Left cardiac atrium (tissue), 4 donors: ENCODE results near the gene SEMA5B. TPM values are rescaled to one million over a fixed set of nuclear protein-coding genes. Genes with fewer than 3 reads are reported as not detected.

Experiments used
- ATAC-seq, 2 donors: fragments of 200-7000 bp; cut with Tn5 transposase; one replicate each; pipeline ENCODE4 v1.9.1; 2020; ENCODE audit warnings: mild to moderate bottlenecking in 2 of 2, moderate library complexity in 2 of 2
- DNase-seq: peaks from one replicate; pipeline ENCODE4 v3.0.0-alpha.2; 2020
- intact Hi-C, 2 donors: fragments of 100-400 bp; cut with DNase I; formaldehyde crosslinking; loops; one replicate each; pipeline versions ENCODE4 v1.14.1 to v1.15.1; 2022 to 2023
- total RNA-seq, 2 donors: library from RNA; stranded (reverse); fragmentation: NEBNext Ultra II Directional; extraction: Animal tissue kit (Norgen Biotek cat#: 25700); gene quantifications; one replicate each; pipeline ENCODE4 v1.2.1, GENCODE V29; 2021
- donor health status: DM: no; HTN: yes; CAD: no.
- donor health status: DM: no; HTN: yes; CAD: no; lungs with severe emphysema.
- donor health status: DM: yes; HTN: yes; CAD: no.
- donor health status: Dilated cardiomyopathy.

SEMA5B gene
- total RNA-seq, 2 donors from 2014 or later, result 1.7 to 2.4 TPM

- DNase-seq (no peak), ATAC-seq (no peak)
- intact Hi-C loops, result no loop called here
Observed at GRCh38 chr3:122923611-122924010, 104.0 kb downstream of the SEMA5B start.

GRCh38 chr3:122921791-122922651 is 105.5 kb downstream of the SEMA5B start:
- intact Hi-C loops, result no loop called here
- DNase-seq (no peak), ATAC-seq (peak in 1 of 2 donors; percentile 49)

DNA sequence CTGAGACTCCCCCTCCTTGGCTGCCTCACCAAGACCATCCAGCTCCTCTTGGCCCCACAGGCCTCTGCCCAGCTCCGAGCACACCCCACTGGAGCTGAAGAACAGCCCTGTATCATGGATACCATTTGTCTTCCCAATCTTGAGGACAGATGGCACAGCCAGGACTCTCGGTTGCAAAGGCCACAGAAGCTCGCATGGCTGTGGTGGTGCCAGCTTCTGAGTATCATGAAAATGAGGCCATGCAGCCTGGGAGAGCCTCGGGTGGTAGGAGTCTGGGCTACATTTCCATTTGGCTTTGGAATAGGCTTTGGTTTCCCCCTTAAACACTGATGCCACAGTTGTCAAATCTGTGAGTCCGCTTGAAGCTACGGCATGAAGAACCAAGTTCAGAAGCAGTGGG is 106.6 kb downstream of the SEMA5B start:
- DNase-seq, result no peak
- ATAC-seq, result no peak
- intact Hi-C loops, result no loop called here

GRCh38 chr3:122919291-122919610 is 108.3 kb downstream of the SEMA5B start:
- DNase-seq, result no peak
- ATAC-seq, result no peak
- intact Hi-C loops, result no loop called here

DNA sequence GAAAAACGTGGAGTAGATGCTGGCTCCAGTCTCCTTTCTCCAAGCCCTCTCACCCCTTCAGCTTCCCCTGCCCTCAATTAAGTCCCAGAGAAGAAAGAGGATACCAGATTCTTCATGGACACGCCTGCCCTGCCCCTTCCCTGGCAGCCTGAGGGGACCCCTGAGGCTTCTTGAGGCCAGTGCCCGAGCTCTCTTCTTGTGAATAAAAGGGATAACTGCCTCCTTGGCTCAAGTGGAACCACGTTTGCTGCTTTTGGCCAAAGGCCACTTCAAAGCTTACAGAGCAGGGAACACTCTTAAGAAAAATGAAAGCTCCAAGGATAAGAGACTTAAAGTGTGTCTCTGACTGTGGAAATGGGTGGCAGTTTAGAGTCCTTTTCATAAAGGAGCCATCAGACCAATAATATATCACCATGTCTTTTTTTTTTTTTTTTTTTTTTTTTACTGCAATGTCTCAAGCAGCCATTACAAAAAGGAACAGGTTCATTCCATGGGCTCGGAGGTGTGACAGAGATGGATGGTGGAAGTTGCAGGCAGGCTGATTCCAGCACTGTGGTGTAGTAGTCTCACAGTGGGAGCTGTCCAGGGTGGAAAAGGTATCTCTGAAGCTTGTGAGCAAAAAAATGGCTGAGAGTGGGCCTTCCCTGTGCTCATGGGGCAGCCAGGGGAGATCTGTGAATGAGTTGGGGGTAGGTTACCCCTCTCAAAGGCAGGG is 108.8 kb downstream of the SEMA5B start:
- intact Hi-C loops, result no loop called here
- no peak for ATAC-seq
- no peak for DNase-seq

GRCh38 chr3:122917412-122917811 is 110.2 kb downstream of the SEMA5B start:
- no peak for ATAC-seq
- DNase-seq, result no peak
- intact Hi-C loops, result no loop called here

DNA sequence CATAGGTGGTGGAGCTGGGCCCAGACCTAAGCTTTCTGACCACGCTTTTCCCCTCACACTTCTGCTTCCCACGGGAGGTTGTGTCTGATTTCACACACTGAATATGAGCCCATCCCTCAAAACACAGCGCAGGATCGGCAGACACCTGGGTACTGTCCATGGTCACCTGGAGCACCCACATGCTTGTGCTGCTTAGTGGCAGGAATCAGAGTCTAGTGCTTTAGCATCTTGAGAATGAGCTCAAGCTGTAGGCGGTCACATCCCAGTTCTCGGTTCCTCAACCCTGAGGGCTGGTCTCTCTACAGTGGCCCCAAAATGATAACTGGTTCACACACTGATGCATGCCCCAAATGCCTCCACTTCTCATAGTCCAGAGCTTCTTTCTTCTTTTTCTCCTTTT is 111.0 kb downstream of the SEMA5B start:
- intact Hi-C loops, result no loop called here
- ATAC-seq, result no peak

GRCh38 chr3:122916084-122916483 is 111.5 kb downstream of the SEMA5B start:
- ATAC-seq (no peak), DNase-seq (no peak)
- intact Hi-C loops, result no loop called here

More for the DNA sequence above, 111.0 kb downstream of the SEMA5B start:
- DNase-seq, result no peak

DNA sequence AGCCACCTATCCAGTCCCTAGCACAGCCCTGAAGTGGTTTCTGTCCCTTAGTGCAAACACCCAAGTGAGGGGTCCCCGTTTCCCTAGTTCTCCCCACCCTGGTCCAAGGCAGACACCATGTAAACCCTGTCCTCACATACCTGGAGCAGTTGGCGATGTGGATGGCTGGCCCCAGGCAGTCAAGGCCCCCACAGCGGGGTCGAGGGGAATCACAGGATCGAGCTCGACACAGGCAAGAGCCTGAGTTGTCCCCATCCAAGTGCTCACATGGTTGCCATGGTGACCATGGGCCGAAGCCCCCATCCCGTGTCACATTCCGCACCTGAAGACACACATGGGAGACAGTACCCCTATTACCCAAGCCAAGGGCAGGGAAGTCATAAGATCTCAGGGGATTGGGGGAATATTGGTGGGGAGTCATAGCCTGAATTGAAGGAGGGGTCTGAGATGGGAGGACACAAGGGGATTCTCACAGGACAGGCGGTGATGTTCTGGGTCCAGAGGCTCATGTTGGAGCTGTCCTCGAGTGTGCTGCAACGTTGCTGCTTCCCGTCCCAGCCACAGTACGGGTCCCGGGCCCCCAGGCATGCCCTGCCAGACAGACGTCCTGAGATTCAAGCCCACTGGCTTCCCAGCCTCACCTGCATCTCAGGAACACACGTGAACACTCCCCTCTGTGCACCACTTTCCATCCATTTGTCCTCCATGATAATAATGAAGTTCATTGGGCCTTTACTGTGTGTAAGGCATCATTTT is 112.1 kb downstream of the SEMA5B start:
- ATAC-seq, result no peak
- intact Hi-C loops, result no loop called here
- no peak for DNase-seq

DNA sequence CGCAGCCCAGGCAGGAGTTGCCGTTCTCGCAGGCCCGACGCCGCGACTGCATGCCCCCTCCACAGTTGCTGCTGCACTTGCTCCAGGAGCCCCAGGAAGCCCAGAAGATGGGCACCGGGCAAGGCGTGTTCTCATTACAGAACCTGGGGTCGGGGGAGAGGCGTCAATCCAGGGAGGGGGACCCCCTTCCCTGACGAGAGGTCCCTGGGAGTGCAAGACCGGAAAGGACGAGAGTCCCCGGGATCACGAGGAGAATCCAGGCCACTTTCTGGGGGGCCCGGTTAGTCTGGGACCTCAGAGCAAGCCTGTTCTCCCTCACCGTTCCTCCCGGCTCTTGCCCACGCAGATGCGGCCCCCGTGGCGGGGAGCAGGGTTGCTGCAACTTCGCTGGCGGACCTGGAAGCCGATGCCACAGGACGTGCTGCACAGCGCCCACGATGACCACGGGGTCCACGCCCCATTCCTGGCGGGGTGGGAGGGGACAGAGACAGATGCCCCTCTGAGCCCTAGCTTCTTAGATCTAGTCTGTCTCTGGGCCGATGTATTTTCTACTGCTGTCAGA is 113.9 kb downstream of the SEMA5B start:
- DNase-seq (no peak), ATAC-seq (no peak)
- intact Hi-C loops, result no loop called here

DNA sequence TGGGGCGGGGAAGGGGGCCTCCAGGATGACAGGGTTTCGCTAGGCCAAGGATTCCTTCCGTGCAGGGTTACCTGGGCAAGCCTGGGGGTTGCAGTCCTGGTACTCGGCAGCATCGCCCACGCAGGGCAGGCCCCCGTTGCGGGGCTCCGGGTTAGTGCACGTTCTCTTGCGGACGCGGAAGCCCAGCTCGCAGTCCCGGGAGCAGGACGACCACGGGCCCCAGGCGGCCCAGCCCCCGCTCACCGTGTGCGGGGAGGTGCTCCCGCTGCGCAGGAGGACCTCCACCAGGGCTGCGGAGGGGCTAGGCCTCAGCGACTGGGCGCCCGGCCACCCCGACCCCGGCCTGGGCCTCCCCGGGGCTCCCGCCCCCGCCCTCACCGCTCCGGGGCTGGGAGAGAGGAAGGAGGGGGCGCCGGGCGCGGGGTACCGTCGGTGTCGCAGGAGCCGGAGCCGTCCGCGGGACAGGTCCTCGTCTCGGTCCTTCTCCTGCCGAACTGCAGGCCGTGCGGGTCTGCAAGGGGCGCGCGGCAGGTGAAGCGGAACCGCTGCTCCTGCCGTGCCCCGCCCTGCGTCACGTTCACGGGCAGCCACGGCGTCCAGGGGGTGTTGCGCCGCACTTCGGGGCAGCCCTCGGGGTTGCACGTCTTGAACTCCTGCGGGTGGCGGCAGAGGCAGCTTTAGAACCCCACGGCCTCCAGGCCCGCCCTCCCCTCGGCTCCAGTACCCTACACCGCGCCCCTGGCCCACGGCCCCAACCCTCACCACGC is 114.6 kb downstream of the SEMA5B start:
- no peak for ATAC-seq
- intact Hi-C loops, result no loop called here
- no peak for DNase-seq

DNA sequence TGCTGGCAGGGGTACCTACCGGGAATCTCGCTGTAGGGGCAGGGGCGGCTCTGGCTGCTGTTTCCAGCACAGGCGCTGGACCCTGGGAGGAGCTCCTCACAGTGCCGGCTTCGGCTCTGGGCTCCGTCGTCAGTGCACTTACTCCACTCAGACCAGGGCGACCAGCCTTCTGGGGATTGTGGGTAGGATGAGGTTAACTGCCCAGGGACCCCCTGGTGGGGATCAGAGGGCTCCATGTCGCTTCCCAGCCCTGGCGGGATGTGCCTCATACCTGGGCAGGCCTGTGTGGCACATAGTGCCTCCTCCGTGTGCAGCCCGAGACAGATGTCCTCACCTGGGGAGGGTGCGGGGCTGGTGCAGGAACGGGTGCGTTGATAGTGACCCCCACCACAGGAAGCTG is 115.7 kb downstream of the SEMA5B start:
- ATAC-seq (no peak), DNase-seq (no peak)
- intact Hi-C loops, result no loop called here

DNA sequence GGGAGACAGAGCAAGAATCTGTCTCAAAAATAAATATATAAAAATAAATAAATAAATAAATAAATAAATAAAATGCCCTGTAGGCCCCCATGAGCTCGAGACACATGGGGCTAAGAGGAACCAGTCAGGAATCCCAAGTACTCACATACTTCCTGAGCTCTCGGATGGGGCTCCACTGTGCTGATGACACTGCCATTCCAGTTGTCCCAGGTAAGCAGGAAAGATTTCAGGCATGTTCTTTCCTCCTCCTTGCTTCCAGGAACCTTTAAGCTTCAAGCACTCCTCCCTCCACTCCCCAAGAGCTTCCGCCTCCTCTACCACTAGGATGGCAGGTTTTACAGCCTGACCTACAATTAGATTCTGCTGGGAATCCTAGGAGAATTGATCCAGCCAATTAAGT is 119.3 kb downstream of the SEMA5B start:
- DNase-seq, result no peak
- no peak for ATAC-seq
- intact Hi-C loops, result no loop called here

DNA sequence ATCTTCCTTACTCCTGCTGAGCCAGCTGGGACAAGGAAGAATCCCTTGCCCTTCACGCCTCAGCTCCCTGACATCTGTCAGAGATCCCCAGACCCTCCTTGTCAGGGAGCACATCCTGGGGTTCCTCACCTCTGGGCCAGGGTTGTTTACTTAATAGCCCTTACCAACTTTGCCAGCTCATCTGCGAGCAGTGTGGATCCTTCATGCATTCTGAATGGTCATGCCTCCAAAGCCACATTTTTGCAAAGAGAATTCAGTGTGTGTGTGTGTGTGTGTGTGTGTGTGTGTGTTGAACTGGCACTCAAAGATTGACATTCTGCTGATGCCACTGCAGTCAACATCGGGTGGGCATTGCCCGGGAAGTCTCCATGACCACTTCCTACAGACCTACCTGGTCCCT is 120.1 kb downstream of the SEMA5B start:
- ATAC-seq (no peak), DNase-seq (no peak)
- intact Hi-C loops, result no loop called here

DNA sequence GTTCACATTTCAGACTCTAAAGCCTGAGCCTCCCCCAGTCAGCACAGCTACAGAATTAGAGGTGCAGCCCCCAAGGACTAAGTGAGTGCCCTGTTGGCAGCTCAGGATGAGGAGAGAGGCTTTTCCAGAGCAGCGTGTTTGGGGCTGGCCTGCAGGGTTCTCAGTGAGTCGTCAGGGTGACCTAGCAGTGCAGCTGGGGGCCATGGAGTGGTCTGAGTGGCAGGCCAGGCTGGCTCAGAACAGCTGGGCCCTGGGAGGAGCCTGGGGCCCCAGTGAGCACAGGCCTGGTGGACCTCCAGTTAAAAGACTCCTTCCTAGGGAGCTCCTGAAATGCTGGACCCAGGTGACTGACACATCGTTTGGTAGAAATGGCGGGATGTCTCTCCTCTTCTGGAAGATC is 124.4 kb downstream of the SEMA5B start:
- intact Hi-C loops, result no loop called here
- DNase-seq, result no peak
- no peak for ATAC-seq

- no peak for ATAC-seq
- intact Hi-C loops, result no loop called here
- DNase-seq, result no peak
Observed at GRCh38 chr3:122902326-122902725, 125.2 kb downstream of the SEMA5B start.

DNA sequence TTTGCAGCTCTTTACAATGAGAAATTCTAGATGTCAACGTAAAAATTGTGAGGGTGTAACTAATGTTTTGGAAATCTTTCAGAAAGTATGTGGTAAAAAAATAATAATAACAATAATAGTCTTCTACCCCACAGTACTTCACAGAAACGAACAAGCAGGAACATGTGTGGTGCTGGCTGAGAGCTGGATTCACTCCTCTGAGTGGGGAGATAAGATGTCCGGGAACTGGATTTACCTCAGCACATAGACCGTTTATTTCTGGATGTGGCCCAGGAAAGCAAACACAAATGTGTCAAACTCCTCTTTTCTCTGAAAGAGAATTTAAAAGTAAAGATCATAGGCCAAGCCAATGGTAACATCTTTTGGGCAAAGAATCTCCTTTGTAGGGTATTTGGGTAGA is 129.3 kb downstream of the SEMA5B start:
- intact Hi-C loops, result no loop called here
- DNase-seq, result no peak
- ATAC-seq, result peak in 1 of 2 donors; percentile 60

DNA sequence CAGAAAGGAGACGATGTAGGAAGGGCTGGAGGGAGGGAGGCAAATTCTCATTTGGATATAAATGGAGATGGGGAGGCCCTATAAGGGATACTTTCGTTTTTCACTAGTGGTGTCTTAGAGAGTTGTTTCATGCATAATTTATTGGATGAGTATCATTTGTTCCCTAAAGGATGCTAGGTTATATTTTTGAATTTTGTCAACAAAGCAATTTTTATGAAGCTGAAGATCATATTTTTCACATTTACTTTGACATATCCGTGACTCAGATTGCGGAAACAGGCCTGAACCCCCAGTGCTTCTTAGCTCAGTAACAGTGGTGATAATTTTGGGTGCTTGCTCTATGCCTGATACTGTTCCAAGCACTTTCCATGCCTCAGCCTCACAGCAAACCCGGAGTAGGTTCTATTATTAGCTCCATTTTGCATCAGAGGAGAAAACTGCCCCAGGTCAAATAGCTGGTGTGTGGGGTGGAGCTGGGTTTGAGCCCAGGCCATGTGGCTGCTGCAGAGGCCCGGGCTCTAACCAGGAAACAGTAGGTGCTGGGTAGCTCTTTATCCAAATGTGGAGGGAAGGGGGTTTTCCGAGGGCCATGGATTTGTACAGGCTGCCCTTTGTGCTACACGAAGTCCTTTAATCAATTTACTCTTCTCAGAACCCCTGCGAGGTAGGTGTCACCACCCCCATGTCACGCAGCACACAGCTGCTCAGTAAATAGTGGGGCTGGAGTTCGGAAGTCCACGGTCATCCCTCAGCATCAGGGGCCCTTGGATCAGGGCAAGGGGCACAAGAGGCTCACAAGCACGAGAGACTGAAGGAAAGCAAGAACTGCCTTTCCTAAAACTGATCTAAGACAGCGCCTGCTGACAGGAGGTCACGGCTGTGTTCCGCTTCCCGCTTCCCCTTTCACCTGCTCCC is 133.6 kb downstream of the SEMA5B start:
- ATAC-seq (peak in 1 of 2 donors; percentile 80), DNase-seq (no peak)
- intact Hi-C loops, result no loop called here
